ENCODE measurements around the gene KIAA1755.

The KIAA1755 gene

DNA sequence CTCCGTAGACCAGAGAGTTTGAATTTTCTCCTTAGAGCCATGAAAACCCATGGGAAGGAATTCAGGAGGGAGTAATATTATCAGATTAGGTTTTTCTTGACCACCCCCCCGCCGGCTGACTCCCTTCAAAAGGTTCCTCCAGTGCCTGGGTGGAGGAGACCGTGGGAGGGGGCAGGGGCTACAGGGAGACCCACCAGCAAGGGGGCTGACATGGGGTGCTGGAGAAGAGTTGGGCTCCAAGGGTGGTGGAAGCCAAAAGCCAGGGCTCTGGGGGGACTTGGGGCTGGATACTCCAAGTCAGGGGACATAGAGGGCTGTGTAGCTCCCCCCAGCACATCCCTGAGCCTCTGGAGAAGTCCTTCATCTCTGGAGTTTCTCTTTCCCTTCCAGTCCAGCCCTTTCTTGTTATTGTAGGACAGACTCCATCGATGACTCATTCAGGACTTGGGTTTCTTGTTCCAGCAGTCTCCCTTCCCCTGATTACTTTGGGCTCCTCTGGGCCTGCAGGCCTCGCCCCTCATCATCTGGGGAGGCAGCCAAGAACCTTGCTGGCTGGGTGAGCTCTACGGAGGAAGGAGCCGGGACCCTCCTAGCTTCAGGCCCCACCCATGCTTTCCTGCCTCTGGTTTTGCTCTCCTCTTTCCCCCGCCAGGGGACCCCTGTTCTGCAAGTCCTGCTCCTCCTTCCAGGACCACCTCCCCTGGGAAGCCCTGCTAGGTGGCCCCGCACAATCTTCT, 10.5 kb upstream of the KIAA1755 start:
- Histone ChIP-seq H3K4me3 (ENCODE audit: low read length, poor library complexity, severe bottlenecking) (no peak overlapping the region), H2AFZ (ENCODE audit: low read length) (no peak overlapping the region), H3K27me3 (ENCODE audit: insufficient read depth, low read length, poor library complexity, severe bottlenecking) (no peaks in the 10 kb centered on the region), H3K4me1 (ENCODE audit: insufficient read depth, low read length, poor library complexity, severe bottlenecking) (no peaks in the 10 kb centered on the region), H3F3A (ENCODE audit: low read depth) (no peaks in the 10 kb centered on the region), H3K79me2 (ENCODE audit: insufficient read depth, low read length) (no peaks in the 10 kb centered on the region), H3K4me2 (ENCODE audit: low read depth, low read length, poor library complexity, severe bottlenecking) (no peak overlapping the region), H3K36me3 (ENCODE audit: insufficient read depth, low read length) (no peaks in the 10 kb centered on the region), H3K9me2 (replicated peaks; ENCODE audit: low read depth, low read length) (no peaks in the 10 kb centered on the region), H3K9ac (ENCODE audit: low read depth, low read length, poor library complexity, severe bottlenecking) (no peak overlapping the region), H4K20me1 (ENCODE audit: insufficient read depth, low read length, poor library complexity, severe bottlenecking) (no peaks in the 10 kb centered on the region), H3K9me3 (ENCODE audit: insufficient read depth, low read depth, low read length) (no peaks in the 10 kb centered on the region)
- TF ChIP-seq EZH2phosphoT487 (IDR thresholded peaks at IDR 0.05; ENCODE audit: borderline replicate concordance), result no peak
- TF ChIP-seq, protein P1, sequence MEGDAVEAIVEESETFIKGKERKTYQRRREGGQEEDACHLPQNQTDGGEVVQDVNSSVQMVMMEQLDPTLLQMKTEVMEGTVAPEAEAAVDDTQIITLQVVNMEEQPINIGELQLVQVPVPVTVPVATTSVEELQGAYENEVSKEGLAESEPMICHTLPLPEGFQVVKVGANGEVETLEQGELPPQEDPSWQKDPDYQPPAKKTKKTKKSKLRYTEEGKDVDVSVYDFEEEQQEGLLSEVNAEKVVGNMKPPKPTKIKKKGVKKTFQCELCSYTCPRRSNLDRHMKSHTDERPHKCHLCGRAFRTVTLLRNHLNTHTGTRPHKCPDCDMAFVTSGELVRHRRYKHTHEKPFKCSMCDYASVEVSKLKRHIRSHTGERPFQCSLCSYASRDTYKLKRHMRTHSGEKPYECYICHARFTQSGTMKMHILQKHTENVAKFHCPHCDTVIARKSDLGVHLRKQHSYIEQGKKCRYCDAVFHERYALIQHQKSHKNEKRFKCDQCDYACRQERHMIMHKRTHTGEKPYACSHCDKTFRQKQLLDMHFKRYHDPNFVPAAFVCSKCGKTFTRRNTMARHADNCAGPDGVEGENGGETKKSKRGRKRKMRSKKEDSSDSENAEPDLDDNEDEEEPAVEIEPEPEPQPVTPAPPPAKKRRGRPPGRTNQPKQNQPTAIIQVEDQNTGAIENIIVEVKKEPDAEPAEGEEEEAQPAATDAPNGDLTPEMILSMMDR (conservative IDR thresholded peaks at IDR 0.05; ENCODE audit: low read length), result no peak

DNA sequence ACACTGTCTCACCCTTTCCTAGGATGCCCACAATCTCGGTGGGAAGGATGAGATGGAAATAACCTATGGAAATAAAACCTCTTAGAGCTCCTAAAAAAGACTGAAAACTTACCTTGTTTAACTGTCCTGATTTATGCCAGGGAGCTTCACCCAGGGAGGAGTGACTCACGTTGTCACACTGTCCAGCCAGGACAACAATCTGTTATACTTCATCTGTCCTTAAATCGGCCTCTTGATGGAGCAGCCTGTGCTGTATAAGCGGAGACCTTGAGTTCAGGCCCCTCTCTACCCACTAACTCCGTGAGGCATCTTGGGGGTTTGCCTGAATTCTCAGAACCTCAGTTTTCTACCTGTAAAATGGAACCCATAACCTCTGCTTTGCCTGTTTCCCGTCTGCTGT, 9.2 kb upstream of the KIAA1755 start:
- H3F3A ChIP-seq (ENCODE audit: low read depth), result no peaks in the 10 kb centered on the region
- no peaks in the 10 kb centered on the region for H3K9me3 ChIP-seq (ENCODE audit: insufficient read depth, low read depth, low read length)
- H3K4me3 ChIP-seq (ENCODE audit: low read length, poor library complexity, severe bottlenecking), result no peak overlapping the region
- no peak overlapping the region for H3K9ac ChIP-seq (ENCODE audit: low read depth, low read length, poor library complexity, severe bottlenecking)
- H3K27me3 ChIP-seq (ENCODE audit: insufficient read depth, low read length, poor library complexity, severe bottlenecking), result no peaks in the 10 kb centered on the region
- no peak overlapping the region for H2AFZ ChIP-seq (ENCODE audit: low read length)
- TF ChIP-seq EZH2phosphoT487 (IDR thresholded peaks at IDR 0.05; ENCODE audit: borderline replicate concordance), result no peak
- TF ChIP-seq, protein P1 (conservative IDR thresholded peaks at IDR 0.05; ENCODE audit: low read length), result no peak
- no peaks in the 10 kb centered on the region for H3K9me2 ChIP-seq (replicated peaks; ENCODE audit: low read depth, low read length)
- H3K4me1 ChIP-seq (ENCODE audit: insufficient read depth, low read length, poor library complexity, severe bottlenecking), result no peaks in the 10 kb centered on the region
- no peaks in the 10 kb centered on the region for H3K36me3 ChIP-seq (ENCODE audit: insufficient read depth, low read length)
- no peaks in the 10 kb centered on the region for H3K79me2 ChIP-seq (ENCODE audit: insufficient read depth, low read length)
- H3K4me2 ChIP-seq (ENCODE audit: low read depth, low read length, poor library complexity, severe bottlenecking), result no peak overlapping the region
- H4K20me1 ChIP-seq (ENCODE audit: insufficient read depth, low read length, poor library complexity, severe bottlenecking), result no peaks in the 10 kb centered on the region

DNA sequence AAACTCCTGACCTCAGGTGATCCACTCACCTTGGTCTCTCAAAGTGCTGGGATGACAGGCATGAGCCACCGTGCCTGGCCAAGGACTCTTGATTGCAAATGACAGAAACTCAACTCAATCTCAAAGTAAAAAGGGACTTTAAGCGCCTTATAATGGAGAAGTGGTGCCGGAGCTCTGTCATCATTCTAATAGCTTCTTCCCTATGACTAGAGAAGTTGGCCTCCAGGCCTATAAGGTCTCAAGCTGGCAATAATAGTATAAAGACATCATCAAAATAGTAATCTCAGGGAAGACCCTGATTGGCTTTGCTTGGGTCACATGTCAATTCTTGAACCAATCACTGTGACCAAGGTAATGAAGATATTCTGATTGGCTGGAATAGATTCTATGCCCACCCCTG, 8.5 kb upstream of the KIAA1755 start:
- Histone ChIP-seq H3K9me3 (ENCODE audit: insufficient read depth, low read depth, low read length) (no peaks in the 10 kb centered on the region), H3K9me2 (replicated peaks; ENCODE audit: low read depth, low read length) (no peaks in the 10 kb centered on the region), H3K4me3 (ENCODE audit: low read length, poor library complexity, severe bottlenecking) (no peak overlapping the region), H3K9ac (ENCODE audit: low read depth, low read length, poor library complexity, severe bottlenecking) (no peak overlapping the region), H3K27me3 (ENCODE audit: insufficient read depth, low read length, poor library complexity, severe bottlenecking) (no peaks in the 10 kb centered on the region), H4K20me1 (ENCODE audit: insufficient read depth, low read length, poor library complexity, severe bottlenecking) (no peaks in the 10 kb centered on the region), H3K4me1 (ENCODE audit: insufficient read depth, low read length, poor library complexity, severe bottlenecking) (no peaks in the 10 kb centered on the region), H2AFZ (ENCODE audit: low read length) (no peak overlapping the region), H3K36me3 (ENCODE audit: insufficient read depth, low read length) (no peaks in the 10 kb centered on the region), H3K79me2 (ENCODE audit: insufficient read depth, low read length) (no peaks in the 10 kb centered on the region), H3K4me2 (ENCODE audit: low read depth, low read length, poor library complexity, severe bottlenecking) (no peak overlapping the region), H3F3A (ENCODE audit: low read depth) (no peaks in the 10 kb centered on the region)
- TF ChIP-seq, protein P1 (conservative IDR thresholded peaks at IDR 0.05; ENCODE audit: low read length), result no peak
- TF ChIP-seq EZH2phosphoT487 (IDR thresholded peaks at IDR 0.05; ENCODE audit: borderline replicate concordance), result no peak
